Stimulated activated CD8-positive, alpha-beta memory T cell treated with anti-CD3 and anti-CD28 coated beads, Interleukin-12 subunit alpha, Interleukin-12 subunit beta, amount 100 ng/mL, for 4 hours (primary cell): ENCODE measurements around the gene CADPS2.
"Not testable (repeated sequence)": the region's sequence is repeated elsewhere in the genome, so short reads cannot be mapped to it uniquely, and the experiment has no call there.

Experiments
- DNase-seq: peaks from one replicate; pipeline ENCODE4 v3.0.0-alpha.2; 2020; ENCODE audit warnings: low read depth

The CADPS2 gene

DNA sequence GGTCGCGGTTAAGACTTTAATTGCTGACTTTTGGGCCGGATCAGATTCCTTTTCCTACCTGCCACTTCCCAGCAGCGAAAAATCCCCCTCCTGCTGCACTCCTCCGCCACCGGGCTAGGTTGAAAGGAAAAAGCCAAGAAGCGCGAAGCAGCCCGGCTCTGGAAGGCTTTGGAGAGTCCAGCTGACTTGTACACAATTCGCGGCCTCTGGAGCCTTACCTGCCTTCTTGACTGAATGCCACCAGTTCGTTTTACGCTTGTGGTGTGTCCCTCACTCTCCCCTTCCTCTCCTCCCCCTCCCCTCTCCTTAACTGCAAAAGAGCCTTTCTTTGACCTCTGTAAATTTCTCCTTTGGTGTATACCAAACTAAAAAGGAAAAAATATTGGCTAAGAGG is 579.0 kb downstream of the CADPS2 start:
- DNase-seq = no peak

DNA sequence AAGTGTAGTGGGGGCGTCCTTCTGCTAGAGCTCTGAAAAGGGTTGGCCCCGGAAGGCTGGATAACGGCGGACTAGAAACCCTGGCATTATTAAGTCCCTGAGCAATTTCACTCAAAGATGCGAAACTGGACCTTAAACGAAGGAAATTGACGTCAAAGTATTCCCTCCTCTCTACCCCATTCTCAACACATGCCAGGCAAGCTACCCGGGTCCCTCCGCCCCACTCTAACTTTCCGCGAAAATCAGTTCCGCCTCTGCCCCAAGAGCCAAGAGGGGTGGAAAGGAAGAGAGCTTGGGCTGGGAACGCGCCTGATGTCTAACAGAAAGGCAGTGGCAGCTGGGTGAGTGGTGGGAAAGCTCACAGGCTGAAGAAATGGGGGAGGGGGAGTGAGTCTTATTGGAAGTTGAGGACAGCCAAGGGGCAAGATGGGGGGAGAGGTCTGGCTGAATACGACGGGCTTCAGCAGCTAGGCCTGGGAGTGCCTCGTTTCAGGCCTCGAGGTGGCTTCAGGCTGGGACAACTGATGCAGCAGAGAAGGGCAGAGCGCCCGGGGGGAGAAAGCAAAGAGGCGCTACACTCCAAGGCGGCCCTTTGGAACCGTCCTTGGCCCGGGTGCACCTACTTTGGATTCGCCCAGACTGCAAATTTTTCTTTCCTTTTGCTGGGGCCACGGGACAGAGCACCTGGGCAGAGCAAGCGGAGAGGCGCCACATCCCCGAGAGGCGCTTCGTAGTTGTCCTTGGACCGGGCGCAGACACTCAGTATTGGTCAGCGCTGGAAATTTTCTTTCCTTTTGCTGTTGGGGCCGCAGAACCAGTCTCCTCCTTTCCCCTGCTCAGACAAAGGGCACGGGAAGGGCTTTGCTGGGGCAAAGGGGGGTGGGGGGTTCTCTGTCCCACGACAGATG is 579.7 kb downstream of the CADPS2 start:
- no peak for DNase-seq

DNA sequence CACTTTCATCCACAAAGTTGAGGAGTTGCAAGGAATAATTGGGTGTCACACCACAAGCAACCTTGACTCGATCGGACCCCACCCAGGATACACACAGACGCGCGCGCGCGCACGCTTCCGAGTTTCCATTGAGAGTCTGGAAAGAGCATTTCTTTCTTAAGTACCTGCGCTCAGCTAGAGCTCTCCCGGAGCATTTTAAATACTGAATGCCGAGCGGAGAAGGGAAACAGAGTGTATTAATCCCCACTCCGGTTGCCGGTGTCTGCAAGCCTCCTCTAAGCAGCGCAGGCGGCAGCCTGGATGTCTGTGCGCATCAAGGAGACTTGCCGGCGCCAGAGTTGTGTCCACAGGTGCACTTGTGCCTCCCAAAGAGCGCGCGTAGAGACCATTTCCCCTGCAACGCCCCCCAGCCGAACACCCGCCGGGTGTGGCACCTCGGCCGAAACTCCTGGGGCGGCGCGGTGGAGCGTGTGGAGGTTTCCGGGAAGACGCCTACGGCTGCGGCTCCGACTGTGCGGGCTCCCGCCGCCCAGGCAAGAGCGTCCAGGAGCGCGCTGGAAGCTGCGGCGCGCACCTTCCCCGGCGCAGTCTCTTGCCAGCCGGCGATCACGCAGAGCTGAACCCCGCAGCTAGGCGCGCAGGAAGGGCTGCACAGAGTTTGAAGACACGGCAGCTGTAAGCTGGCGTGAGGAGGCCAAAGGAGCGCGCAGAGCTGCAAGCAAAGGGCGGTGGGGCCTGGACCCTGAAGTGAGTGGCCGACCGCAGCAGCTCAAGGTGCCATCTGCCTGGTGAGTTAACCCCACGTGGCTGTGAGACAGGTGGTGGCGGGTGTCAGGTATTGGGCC is 580.6 kb downstream of the CADPS2 start:
- no peak for DNase-seq

DNA sequence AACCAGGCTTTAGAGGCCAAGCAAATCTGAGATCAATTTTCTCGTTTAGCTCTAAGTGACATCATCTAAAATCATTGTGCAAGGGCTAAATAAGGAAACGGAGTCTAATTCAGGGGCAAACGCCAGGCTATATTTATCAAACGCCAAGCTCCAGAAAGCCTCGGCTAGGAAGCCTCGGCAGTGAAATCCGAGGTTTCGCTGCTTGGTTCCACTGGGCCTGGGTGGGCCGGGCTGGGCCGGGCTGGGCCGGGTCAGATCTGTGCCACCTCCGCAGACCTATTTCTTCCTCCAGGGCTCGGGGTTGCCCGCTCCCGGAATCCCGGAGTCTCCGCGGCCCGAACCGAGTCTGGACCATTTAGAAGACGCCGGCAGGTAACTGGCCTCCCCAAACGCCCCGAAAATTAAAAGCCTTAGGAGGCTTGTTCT is 581.3 kb downstream of the CADPS2 start:
- no peak for DNase-seq

DNA sequence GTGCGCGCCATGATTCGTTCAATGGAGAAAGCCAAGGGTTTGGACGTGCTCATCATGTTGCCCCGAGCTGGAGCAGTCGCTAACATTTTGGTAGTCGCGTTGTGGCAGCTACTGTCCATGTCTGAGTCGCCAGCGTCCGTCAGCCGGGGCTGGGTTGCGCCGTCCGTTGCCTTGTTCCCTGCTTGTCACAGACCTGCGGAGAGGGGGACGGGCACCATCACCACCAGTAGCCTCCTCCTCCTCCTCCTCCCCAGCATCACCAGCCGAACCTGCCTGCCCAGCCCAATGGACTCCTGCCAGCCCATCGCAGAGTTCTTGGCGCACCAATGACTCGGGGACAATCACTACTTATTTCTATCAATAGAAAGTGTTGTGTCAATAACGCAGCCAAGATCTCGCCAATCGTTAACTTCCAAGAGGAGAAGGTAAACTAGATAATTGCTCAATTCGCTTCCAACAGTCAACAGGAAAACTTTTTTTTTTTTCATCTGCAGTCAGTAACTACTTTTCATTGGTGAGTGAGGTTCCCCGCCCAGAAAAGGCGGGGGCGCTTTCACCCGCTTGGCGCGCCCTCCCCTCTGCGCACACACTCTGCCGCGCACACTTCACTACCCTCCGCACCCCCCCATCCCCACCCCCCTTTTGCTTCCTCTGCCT is 581.8 kb downstream of the CADPS2 start, which contains the start of gene FEZF1:
Gene FEZF1, minus strand, starts transcription at position 432 of the 657 bp plus-strand sequence. Its CDS starts 313 bp downstream, at position 119.
- no peak for DNase-seq

DNA sequence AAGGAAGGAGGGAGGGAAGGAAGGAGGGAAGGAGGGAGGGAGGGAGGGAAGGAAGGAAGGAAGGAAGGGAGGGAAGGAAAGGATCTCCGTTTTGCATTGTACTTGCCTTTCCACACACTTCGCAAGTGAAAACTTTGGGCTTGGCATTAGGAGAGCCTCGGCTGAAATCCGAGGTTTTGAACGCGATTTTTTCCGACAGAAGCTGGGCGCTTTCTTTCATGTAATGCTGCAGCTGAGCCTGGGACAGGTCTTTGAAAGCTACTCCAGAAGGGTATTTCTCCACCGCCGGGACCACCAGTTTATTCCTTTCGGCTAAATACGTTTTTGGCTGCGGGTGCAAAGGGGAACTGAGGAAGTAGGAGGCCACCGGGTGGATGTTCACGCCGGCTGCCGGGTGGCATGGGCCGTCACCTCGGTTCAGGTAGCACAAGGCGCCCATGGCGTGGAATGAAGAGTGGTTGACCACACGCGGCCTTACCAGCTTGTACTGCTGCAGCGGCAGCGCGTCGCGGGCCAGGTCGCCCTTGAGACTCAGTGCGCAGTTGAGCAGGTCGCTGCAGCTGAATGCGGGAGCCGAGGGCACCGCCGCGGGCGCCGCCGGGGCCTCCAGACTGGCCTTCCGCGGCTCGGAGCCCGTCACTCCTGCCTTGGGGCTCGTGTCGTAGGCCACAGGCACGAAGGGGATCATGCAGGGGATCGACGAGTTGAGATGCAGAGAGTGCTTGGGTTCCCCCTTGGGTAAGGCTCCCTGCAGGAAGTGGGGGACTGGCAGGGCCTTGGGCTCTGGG is 582.5 kb downstream of the CADPS2 start:
- no peak for DNase-seq

DNA sequence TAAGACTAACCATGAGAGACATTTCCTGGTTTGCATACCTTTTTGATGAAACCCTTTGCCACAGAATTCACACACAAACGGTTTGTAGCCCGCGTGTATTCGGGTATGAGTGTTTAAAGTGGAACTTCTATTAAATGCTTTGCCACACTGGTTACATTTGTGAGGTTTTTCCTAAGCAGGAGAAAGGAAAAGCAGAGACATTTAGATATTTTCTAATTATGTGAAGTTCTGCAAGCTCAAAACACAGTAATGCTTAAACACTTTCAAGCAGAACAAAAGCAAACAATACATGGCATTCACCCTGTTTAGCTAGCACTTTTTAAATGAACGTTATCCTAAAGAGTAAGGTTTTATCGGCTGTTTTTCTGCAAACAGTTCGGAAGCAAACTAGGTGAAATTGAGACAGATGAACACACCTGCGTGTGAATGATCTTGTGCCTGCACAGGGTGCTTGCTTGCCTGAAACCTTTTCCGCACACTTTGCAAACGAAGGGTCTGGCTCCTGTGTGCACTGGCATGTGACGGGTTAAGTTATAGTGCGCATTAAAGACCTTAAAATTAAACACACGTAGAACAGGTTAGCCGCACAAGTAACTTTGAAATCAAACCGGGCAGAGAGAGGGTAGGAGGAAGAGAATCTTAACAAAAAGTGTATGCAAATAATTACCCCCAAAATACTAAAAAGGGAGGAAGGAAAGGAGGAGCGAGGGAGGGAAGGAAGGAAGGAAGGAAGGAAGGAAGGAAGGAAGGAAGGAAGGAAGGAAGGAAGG is 583.3 kb downstream of the CADPS2 start:
- no peak for DNase-seq

DNA sequence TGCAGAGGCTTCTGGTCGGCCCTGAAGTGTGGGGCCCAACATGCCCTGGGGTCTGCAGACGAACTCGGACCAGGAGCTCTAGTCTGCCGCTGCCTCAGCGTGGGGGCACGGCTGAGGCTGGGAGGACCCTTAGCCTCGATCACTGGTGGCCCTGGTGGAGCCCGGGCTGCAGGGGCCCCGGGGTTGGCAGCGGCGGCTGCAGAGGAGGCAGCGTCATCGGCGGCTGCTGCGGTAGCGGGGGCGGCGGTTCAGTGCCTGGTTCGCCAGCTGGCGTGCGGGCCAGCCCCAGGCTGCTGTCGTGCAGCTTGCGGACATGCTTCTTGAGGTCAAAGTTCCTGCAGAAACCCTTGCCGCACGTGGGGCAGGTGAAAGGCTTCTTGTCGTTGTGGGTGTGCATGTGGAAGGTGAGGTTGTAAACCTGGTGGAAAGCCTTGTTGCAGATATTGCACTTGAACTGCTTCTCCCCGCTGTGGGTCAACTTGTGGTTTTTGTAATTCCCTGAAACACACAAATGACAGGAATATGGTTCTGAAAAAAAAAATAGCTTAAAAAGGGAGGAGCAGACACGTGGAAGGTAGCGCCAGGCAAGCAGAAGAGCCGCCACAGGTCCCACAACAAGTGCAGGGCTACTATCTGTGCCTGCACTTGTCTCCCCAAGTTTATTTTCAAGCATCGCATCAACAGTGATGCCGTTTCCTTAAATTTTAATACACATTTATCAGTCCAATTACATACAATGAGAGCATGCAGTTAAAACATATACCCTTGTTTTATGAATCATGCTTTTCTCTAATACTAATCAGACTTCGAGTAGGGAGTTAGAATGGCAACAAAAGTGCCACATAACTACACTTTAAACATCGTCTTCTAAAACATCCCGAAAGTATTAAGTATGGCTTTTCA is 584.2 kb downstream of the CADPS2 start:
- no peak for DNase-seq

DNA sequence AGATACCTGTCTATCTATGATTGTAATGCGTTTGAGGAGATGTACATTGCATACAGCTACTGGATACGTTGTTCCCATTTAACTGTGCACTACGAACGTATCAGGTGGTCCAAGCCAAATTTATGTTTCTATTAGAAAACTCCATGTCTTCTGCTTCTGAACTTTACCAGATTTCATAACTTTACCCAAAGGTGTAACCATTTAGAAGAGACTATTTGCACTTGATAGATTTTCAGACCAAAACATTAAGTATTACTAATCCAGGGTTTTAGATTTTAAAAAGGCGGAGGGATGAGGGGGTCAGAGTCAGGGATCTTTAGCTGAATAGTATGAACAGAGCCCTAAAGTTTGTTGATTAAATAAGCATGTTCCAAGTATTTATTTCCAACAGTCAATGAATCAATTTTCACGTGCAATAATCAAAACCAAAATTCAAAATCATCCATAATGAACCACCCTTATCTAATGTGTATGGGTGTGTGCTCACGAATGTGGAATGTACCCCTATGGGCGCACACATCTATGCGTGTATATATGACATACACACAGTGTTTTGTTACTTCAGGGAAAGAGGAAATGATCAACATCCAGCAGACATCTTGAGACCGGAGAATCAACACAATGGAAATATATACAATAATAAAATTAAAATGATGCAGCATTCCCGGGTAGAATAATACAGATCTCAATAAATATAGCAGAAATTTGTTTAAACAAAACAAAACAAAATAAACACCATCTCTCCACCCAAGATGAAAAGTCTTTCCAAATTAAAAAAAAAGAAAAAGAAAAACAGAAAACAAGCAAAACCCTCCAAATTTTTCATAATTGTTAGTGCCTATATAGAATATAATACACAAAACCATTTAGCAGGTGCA is 585.1 kb downstream of the CADPS2 start:
- no peak for DNase-seq

DNA sequence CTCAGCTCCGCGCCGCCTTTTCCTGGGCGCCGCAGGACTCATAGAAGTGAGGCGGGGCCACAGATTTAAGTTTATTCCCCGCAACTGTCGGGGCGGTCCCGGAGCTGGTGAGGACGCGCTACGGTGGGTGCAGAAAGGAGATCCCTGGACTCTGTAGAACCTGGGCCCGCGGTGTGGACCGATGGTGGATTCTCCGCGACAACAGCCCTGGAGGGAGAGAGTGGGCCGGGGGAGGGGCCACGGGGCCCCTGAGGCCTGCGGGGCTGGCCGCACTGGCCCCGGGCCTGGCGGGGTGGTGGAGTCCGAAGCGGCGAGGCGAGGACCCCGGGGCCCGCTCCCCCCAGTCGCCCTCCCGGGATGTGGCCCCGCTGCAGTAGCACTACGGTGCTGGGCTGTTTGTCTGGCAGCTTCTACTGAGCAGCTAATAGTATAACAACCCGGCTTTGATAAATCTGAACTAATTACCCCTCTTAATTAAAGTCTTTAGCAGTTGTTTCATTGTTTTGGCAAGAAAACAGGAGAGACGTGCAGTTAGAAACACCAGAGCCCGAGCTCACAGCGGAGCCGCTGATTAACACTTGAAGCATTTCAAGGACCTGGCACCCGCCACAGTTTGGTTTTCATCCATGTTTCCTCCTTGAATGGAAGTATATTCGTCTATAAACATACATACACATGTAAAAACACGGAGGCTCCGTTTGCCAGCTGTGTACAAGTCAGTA is 585.9 kb downstream of the CADPS2 start:
- no peak for DNase-seq

DNA sequence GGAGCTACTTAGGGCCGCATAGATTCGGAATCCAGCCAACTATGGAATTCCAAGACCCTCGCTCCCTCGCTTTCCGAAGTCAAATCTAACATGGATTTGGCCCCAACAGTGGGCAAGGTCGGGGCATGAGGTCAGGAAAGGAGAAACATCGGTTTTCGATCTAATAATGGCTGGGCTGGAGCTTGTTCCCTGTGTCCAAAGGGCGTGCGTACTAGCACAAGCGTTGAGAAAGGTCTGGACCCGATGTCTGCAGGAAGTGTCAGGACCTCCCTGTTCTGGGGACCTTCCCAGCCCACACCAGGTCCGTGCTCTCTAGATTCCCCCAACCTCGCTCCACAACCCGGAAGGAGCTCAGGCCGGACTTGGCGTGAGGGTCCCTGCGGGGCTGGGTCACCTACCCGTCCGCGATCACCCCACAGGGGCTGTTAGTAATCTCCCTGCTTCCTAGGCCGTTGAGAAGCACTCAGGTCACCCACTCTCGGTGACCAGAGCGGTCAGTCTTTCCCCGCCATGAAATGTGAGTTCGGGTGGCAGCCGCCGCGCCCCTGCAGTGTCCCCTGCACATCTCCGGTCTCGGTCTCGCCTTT is 586.5 kb downstream of the CADPS2 start:
- DNase-seq = no peak

DNA sequence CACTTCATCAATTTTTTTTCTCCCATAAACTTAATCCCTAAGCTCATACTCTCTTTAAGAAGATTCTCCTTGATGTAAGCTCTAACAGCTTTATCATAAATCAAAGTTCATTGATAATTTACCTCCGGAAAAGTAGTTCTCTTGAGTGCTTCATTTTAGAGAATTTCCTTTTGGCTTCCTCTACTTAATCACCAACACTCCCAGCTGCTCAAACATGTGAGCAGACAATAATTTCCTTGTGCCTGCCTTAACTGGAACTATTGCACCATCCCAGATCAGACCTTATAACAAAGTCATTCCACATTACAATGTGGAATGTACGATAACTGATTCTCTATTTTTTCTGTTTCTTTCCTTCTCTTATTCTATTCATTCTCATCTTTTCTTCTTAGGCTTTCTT is 587.6 kb downstream of the CADPS2 start:
- no peak for DNase-seq

DNA sequence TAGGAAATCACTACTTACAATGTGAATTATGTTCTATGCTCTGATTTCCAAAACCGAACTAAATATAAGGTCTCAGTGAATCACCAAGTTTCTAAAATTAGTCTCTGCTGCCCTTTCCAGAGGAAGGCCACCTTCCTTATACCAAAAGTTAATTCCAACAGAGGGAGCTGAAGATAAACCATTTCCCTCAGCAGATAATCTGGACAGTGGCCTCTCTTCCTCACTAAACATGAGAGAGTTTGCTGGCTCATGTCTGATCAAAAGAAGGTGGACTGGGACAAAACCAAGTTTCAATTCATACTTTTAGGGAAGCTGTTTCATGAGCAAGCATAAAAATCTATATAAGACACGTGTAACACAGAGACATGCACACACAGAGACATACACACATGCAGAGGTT is 588.1 kb downstream of the CADPS2 start:
- DNase-seq = no peak

DNA sequence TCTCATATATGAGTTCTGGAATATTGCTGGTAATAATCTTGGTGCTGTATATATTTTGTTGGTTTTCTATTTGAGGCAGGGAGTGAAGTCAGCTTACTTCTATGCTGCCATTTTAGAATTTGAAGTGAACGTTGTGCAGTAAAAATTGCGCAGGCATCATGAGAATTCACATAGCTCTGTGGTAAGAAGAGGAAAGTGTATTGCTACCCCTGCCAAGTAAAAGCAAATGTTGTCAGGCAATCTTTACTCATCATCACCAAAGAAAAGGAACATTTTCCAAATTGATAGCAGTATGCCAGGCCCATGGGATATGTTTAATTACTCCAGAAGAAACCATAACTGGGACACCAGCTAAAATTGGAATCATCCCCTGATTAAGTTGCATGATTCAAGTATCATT is 595.1 kb downstream of the CADPS2 start:
- DNase-seq = no peak

DNA sequence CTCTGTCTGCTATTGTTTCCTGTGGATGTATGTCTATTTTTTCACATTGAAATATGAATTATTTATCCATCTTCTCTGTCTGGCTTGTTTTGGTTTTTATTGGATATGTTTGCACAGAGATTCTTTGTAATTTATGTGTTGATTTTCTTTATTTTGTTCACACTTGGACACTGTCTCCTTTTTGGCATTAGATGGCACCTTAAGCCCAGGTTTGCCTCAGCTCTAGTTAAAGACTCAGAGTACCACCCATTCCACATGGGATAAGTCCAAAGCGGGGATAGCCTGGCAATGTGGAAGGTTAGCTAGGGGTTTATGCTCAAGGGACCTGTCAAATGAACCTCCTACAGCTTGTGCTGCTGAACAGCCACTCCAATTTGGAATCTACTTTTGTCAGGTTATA is 595.8 kb downstream of the CADPS2 start:
- DNase-seq = no peak

DNA sequence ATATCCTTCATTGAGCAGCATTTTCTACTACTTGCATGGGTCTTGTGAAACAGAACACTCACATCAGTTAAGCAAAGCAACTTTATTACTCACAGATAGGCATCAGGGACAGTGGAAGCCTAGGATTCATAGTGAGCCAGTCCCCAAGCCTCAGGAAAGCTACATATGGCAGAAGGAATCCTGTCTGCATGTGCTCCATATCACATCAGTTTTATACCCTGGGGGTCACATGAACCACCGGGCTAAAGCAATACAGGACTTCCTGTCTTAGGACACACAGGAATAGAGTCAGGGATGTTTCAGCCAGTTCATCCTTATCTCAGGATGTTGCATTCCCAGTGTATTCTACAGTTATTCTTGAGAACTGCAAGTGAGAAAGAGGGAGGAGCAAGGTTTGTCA is 596.8 kb downstream of the CADPS2 start:
- no peak for DNase-seq

DNA sequence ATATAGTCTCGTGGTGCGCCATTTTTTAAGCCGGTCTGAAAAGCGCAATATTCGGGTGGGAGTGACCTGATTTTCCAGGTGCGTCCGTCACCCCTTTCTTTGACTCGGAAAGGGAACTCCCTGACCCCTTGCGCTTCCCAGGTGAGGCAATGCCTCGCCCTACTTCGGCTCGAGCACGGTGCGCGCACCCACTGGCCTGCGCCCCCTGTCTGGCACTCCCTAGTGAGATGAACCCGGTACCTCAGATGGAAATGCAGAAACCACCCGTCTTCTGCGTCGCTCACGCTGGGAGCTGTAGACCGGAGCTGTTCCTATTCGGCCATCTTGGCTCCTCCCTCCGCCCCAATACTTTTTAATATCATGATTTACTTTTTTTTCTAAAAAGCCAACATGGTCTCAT is 601.7 kb downstream of the CADPS2 start:
- not testable (repeated sequence) for DNase-seq

DNA sequence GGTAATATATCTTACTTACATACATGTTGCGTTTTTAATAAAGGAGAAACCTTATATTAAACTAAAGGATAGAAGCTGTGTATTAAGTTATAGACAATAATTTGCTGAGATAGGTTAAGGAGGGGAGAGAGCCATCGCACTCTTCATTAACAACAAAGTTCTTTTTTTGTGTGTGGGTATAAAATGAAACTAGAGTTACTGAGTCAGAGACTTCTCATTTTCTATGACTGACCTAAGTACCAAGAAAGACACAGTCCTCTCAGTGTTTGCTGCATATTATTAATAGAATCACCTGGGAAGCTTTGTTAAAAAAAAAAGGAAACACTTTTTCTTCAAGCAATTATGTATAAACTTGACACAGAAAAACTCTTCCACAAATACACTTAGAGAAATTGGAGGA is 613.1 kb downstream of the CADPS2 start:
- DNase-seq = no peak
